Renal cortex interstitium (tissue), 11 donors: ENCODE data around the gene TMEM59. TPM values are rescaled to one million over a fixed set of nuclear protein-coding genes. Genes with fewer than 3 reads are reported as not detected.
A peak's percentile ranks its signal among the peaks of the same experiment; 100 is the strongest.
"Not testable (repeated sequence)": the region's sequence is repeated elsewhere in the genome, so short reads cannot be mapped to it uniquely, and the experiment has no call there.

Experiments
- DNase-seq, 11 donors: peaks; one replicate each; pipeline ENCODE4 v3.0.0-alpha.2; 2013; ENCODE audit warnings: low read depth in 9 of 11, low spot score in 4 of 11; ENCODE audit errors: extremely low read depth in 1 of 11
- polyA plus RNA-seq, 3 donors: library from polyadenylated mRNA; unstranded; fragments of 120-200 nt; gene quantifications; one replicate each; pipeline ENCODE4 v1.2.1, GENCODE V29; 2013; ENCODE audit not compliant: insufficient read length in 3 of 3

Gene TMEM59
- polyA plus RNA-seq, 3 donors = 307 to 370 (median 331) TPM

DNA sequence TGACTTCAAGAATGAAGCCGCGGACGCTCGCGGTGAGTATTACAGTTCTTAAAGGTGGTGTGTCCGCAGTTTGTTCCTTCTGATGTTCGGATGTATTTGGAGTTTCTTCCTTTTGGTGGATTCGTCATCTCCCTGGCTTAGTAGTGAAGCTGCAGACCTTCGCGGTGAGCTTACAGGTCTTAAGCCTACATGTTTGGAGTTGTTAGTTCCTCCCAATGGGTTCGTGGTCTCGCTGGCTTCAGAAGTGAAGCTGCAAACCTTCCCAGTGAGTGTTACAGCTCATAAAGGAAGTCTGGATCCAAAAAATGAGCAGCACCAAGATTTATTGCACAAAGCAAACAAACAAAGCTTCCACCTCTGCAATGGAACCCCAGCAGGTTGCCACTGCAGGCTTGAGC is 49.8 kb downstream of the TMEM59 start:
- no peak for DNase-seq

DNA sequence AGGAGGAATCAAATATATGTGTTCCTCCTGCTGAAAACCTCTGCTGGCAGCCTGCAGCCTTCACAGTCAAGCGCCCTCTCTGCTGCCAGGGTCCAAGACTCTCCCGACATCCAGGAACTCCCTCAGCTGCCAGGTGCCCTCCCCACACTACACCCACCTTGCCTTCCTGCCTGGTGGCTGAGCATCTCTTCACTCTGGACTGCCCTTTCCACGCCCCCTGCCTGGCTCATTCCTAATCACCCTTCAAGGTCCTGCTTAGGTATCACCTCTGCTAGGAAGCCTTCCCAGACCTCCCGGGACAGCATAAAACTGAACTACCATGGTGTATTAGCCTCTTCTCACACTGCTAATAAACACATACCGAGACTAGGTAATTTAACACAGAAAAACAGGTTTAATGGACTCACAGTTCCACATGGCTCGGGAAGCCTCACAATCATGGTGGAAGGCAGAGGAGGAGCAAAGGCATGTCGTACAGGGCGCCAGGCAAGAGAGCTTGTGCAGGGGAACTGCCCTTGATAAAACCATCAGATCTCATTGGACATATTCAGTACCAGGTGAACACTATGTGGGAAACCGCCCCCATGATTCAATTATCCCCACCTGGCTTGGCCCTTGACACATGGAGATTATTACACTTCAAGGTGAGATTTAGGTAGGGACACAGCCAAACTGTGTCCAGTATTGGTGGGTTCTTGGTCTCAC is 50.3 kb downstream of the TMEM59 start:
- no peak for DNase-seq

GRCh38 chr1:54001591-54001990 is 51.4 kb downstream of the TMEM59 start:
- DNase-seq = no peak

DNA sequence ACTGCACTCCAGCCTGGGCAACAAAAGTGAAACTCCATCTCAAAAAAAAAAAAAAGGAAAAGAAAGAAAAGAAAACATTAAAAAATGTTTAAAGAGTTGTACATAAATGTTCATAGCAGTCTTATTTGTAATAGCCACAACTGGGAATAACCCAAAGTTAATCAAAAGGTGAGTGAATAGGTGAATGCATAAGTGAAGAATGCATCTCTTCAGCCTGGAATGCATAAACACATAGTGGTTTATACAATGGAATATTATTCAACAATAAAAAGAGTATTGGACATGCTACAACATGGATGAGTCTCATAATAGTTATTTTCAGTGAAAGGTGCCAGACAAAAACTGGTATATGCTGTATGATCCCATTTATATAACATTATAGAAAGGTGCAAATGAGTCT is 53.1 kb downstream of the TMEM59 start:
- DNase-seq = no peak

DNA sequence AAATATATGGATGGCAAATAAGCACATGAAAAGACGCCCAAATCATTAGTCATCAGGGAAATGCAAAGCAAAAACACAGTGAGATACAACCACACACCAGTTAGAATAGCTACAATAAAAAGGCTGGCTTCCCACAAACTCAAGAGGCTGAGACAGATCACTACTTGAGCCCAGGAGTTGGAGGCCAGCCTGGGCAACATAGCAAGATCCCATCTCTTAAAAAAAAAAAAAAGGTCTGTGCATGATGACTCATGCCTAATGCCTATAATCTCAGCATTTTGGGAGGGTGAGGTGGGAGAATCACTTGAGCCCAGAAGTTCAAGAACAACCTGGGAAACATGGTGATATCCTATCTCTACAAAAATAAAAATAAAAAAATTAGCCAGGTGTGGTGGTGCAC is 54.8 kb downstream of the TMEM59 start:
- no peak for DNase-seq

DNA sequence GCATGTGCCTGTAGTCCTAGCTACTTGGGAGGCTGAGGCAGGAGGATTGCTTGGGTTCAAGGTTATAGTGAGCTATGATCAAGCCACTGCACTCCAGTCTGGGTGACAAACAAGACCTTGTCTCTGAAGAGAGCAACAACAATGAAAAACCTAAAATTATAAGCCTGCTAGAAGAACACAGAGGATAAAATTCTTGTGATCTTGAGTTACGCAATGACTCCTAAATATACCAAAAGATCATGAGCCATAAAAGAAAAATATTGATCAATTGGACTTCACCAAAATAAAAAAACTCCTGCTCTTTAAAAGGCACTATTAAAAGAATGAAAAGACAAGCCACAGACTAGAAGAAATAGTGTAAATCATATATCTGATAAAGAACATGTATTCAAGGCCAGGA is 57.3 kb downstream of the TMEM59 start:
- no peak for DNase-seq

DNA sequence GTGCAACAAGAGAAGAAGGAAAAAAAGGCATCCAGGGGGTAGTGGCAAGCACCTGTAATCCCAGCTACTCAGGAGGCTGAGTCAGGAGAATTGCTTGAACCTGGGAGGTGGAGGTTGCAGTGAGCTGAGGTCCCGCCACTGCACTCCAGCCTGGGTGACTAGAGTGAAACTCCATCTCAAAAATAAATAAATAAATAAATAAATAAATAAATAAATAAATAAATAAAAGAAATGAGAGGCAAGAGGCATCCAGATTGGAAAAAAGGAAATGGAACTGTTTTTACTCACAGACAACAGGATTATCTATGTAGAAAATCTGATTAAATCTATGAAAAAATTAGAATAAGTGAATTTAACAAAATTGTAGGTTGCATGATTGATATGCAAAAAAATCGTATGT is 58.5 kb downstream of the TMEM59 start:
- not testable (repeated sequence) for DNase-seq

- DNase-seq = no peak
Measured at GRCh38 chr1:53992085-53992874, 60.7 kb downstream of the TMEM59 start.

DNA sequence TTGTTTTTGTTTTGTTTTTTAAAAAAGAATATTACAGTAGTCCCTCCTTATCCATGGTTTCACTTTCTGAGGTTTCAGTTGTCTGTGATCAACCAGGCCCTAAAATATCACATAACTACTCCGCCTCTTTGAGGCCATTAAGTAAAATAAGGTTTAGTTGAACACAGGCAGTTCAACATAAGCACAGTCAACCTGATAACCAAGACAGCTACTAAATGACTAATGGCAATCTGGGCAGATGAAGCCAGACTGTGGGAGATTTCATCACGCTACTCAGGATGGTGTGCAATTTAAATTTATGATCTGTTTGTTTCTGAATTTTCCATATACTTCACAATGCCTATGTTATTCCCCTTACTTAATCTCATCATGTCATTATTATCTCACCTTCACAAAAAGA is 65.1 kb downstream of the TMEM59 start:
- DNase-seq = no peak

DNA sequence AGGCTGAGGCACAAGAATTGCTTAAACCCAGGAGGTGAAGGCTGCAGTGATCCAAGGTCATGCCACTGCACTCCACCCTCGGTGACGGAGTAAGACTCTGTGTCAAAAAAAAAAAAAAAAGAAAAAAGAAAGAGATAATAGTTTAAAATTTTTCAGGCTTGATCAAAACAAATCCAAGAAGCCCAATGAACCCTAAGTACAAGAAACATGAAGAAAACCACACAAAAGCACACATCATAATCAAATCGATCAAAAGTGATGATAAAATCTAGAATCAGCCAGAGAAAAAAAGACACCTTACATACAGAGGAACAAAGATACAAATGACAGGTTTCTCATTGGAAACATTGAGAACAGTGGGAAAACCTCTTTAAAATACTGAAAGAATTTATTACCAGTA is 66.5 kb downstream of the TMEM59 start:
- no peak for DNase-seq

DNA sequence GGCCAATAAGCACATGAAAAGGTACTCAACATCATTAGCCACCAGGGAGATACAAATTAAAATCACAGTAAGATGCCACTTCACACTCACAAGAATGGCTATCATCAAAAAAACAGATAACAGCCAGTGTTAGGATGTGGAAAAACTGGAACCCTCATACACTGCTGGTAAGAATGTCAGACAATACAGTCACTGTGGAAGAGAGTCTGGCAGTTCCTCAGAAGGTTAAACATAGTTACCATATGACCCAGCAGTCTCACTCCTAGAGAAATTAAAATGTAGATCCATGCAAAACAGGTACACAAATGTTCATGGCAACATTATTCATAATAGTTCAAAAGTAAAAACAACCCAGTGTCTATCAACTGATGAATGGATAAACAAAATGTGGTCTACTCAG is 68.3 kb downstream of the TMEM59 start:
- no peak for DNase-seq

DNA sequence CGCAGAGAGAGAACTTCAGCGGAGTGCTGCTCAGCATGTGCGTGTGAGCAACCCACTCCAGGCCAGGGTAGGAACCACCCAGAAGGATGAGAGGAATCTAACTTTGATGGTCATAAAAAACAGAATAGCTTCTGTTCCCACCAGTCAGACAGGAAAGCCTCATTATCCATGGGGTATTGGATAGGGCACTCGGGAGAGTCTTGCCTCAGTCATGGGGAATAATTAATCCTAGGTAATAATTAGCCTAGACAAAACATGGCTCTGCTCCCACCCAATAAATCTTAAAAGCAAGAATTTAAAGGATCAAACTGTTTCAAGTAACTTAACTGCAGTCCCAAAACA is 70.3 kb downstream of the TMEM59 start:
- DNase-seq = peak in 8 of 11 donors; percentile 16 to 64 (median 34)

GRCh38 chr1:53982034-53982762 is 70.8 kb downstream of the TMEM59 start:
- DNase-seq = peak in 9 of 11 donors; percentile 17 to 42 (median 26)

- no peak for DNase-seq
Measured at GRCh38 chr1:53981220-53981619, 71.8 kb downstream of the TMEM59 start.

DNA sequence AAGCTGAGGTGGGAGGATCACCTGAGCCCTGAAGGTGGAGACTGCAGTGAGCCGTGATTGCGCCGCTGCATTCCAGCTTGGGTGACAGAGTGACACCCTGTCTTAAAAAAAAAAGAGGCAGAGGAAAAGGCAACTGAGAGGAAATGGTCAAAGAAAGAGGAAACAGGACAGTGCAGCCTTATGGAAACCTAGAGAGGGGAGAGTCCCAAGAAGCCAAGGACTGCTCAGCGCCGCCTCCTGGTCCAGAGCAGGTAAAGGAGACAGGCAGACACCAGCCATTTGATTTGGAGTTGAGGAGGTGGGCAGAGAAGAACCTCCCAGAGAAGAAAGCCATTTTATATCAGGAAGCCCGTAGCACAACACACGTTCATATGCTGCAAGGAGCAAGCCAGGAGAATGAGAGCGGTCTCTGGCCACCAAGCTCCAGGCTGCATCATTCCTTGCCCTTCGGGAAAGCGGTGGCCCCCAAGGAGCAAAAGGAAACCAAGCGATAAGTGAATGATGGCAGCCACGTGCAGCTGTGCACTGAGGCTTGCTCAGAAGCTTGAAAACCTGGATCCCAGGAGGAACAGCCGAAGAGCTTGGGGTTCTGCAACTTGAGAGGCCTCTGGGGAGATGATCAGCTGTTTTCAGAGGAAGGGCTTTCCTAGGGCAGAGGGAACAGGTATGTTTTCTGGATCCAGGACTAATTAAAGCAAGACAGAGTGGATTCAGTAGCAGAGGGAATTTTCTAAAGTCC is 73.1 kb downstream of the TMEM59 start:
- peak in 1 of 11 donors; percentile 18 for DNase-seq

Other genes with a start within 250 kb of the TMEM59 start
- 10 to 100 TPM; 26.8 to 33.6 (median 28.7) TPM for gene NDC1, start 214.9 kb downstream of the TMEM59 start, polyA plus RNA-seq
- 10 to 100 TPM; 31.5 to 33.4 (median 32.8) TPM for gene YIPF1, start 163.4 kb downstream of the TMEM59 start, polyA plus RNA-seq
- 1 to 10 TPM; 5.1 to 6.4 (median 5.8) TPM for gene DIO1, start 159.0 kb downstream of the TMEM59 start, polyA plus RNA-seq
- gene IFT25, start 107.5 kb downstream of the TMEM59 start, polyA plus RNA-seq = 10 to 100 TPM; 44.7 to 56.1 (median 53.2) TPM
- 10 to 100 TPM; 38.2 to 46.2 (median 44.7) TPM for gene LRRC42, start 106.9 kb downstream of the TMEM59 start, polyA plus RNA-seq
- gene LDLRAD1, start 35.0 kb downstream of the TMEM59 start, polyA plus RNA-seq = under 1 TPM in 1 of 3 donors, not detected in 2; 0.07 TPM
- gene TCEANC2, start 404 bp upstream of the TMEM59 start, polyA plus RNA-seq = 1 to 10 TPM; 7.7 to 9.2 (median 8.5) TPM
- gene CDCP2, start 99.8 kb upstream of the TMEM59 start, polyA plus RNA-seq = under 1 TPM; 0.04 to 0.14 (median 0.12) TPM
- 10 to 100 TPM in 1 of 3 donors, 1 to 10 TPM in 2; 6.5 to 10.5 (median 6.6) TPM for gene CYB5RL, start 146.8 kb upstream of the TMEM59 start, polyA plus RNA-seq
- 10 to 100 TPM; 76.9 to 86.6 (median 80.3) TPM for gene MRPL37, start 147.0 kb upstream of the TMEM59 start, polyA plus RNA-seq